NCI-H1694 (cell line): ENCODE results near the gene TGFBI.
"Not testable (repeated sequence)": the region's sequence is repeated elsewhere in the genome, so short reads cannot be mapped to it uniquely, and the experiment has no call there.

Experiments
- DNase-seq: peaks from one replicate; lab custom pipeline; 2025; lab: John Stamatoyannopoulos, UW

Gene TGFBI

DNA sequence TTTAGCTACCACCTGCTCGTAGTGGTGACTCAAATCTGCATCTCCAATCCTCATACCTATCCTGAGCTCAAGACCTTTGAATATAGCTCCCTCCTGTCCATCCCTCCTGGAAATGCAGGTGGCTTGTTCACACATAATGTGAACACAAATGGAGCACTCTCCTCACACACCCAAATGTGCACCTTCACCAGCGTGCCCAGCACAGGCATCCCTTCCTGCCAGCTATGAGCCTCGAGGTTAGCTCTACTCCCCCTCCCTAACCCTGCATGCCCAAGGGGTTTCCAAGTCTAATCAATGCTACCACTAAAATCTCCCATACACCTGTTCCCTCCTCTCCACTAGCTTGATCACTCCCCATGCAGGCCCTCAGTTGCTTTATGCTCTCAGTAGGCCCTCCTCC lies 2.2 kb upstream of the TGFBI start:
- DNase-seq = no peak

GRCh38 chr5:136027311-136027710 lies 1.5 kb upstream of the TGFBI start:
- DNase-seq = no peak

GRCh38 chr5:136028090-136028489 lies 698 bp upstream of the TGFBI start:
- DNase-seq = no peak

- DNase-seq = no peak
These were observed 1.5 kb downstream of the TGFBI start for GRCh38 chr5:136030252-136030651.

DNA sequence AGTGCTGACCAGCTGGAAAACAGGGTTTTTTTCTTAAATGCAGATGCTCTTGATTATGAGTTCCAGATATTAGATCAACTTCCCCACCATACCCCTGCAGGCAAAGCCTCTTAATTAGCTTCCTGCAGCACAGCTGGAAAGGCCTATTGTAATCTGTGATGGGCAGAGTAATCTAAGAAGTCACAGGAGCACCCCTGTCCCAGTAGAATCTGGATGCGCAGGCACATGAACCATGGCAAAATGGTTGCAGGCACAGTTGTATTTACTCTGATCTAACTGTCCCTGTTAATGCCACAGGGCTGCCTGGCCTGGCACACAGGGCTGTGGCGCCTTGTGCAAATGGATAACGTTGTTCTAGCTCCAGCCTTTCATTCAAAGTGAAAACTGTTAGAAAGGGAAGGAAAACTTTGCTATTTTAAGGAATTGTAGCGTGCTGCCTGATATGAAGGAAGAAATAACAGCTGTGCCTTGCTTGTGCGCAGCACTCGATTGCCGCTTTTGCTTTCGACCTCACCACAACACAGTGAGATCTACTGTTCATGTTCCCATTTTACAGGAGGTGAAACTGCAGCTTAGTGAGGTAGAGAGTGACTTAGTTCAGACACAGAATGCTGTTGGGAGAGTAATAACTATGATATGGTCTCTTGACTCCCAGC lies 2.3 kb downstream of the TGFBI start:
- no peak for DNase-seq

DNA sequence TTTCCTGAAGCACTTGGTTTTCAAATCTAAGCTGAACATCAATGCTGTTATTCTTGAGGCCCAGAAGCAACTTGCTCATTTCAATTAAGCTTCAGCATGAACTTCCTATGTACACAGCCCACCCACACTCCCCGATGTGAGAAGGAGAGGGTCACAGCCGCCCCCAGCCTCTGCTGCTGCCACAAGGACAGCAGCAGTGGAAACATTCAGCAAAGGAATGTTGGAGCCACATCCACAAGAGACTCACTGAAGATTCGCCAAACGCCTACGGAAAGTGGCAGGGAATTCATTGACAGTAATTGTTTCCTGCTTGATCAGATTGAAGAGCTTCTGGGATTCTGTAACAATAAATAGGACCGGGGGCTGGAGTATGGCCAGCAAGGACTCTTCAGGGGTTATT lies 2.9 kb downstream of the TGFBI start:
- no peak for DNase-seq

DNA sequence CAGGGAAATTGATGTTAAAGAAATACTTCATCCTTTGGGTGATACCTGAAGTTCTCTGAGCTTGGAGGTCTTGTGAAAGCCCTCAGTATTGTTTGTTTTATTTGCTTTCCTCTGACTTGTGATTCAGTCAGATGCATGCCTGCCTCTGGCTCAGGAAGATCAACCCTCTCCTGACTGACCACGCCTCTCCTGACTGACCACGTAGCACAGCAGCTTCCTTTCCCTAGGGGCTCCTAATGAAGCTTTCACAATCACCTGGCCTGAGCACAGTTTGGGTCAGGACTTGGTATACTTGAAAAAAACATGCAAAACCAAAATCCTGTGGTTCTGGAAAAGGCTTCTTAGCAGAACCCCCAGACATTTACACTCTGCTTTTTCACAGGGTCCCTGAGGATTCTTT lies 3.8 kb downstream of the TGFBI start:
- no peak for DNase-seq

DNA sequence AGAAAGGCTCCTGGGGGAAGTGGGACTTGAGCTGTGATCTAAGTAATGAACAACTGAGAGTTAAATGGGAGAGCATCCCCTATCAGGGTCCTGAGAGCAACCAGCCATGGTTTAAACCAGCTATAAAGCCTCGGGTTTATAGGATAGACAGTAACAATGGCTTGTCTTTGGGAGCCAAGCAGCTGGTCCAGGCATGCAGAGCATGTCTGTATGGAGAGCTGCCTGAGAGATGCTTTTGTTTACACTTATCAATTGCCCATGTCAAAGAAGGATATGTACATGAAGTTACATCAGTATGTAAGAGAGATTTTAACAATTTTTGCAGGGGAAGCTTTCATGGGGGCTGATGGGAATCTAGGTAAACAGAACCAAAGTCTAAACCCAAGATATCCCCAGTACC lies 4.4 kb downstream of the TGFBI start:
- DNase-seq = no peak

DNA sequence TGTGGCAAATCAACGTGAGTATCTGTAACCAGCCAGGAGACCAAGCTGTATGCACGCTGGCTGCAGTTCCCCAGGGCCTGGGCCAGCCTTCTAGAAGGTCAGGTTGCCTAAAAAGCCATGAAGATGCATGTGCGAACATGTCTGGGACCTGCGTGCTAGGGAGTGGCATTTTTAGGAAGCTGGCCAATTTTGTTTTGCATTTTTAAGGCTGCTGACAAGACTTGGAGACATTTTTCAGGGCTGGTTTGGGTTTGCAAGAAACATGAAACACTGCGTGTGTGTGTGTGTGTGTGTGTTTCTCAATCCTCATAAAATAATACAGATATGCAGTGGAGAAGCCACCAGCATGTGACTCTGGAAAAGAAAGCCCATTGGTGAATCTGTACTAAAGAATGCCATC lies 5.1 kb downstream of the TGFBI start:
- DNase-seq = no peak

GRCh38 chr5:136034492-136034891 lies 5.7 kb downstream of the TGFBI start:
- DNase-seq = no peak

DNA sequence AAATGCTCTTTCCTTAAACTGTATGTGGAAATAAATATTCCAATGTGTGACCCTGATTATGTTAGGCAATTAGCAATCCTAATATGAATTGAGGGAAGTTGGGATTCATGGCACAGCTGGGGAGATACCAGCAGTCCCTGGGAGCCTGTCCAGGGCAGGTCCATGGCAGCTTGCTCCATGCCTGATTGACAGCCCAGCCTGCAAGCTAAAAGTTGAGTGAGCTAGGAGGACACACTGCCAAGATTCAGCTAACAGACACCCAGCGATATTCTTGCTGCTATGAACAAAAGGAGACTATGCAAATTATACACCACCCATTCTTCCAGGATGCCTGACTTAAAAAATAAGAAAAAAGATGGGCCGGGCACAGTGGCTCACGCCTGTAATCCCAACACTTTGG lies 6.2 kb downstream of the TGFBI start:
- no peak for DNase-seq

- no peak for DNase-seq
These were observed 7.0 kb downstream of the TGFBI start for GRCh38 chr5:136035837-136036236.

DNA sequence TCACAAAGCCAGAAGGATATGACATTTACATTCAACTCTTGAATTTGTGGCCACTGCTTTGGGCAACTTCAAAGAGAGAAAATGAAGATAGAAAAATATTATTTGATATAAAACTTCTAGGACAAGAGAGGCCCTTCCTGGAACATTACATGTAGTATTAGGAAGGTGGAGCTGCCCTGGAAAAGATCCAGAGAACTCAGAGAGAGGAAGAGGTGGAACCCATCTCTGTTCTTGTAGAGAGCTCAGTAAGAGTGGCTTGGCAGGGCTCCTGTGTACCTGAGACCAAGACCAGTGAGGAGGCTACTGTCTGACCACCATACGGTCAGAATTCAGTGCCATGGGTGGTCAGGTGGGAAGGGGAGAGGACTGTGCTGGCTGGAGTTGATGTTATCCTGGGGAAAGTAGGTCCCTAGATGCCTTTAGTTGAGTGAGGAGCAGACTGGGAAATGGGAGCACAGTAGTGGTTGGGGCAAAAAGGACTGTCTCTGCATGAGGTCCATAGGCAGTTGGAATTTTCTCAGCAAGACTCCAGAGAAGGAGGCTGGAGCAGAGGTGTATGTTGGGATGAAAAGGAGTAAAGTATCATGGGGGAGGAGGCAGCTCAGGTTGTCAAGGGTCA lies 7.6 kb downstream of the TGFBI start:
- DNase-seq = no peak

- no peak for DNase-seq
These were observed 8.4 kb downstream of the TGFBI start for GRCh38 chr5:136037001-136037705.

DNA sequence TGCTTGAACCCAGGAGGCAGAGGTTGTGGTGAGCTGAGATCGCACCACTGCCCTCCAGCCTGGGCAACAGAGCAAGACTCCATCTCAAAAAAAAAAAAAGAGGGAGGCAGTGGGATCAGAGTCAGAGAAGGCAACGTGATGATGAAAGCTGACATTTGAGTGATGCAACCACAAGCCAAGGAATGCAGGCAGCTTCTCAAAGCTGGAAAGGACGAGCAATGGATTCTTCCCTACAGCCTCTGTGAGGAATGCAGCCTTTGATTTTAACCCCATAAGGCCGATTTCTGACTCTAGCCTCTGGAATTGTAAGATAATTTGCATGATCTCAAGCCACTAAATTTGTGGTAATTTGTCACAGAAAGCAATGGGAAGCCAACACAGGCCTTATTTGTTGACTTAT lies 9.8 kb downstream of the TGFBI start:
- DNase-seq = no peak

GRCh38 chr5:136039202-136039601 lies 10.4 kb downstream of the TGFBI start:
- no peak for DNase-seq

DNA sequence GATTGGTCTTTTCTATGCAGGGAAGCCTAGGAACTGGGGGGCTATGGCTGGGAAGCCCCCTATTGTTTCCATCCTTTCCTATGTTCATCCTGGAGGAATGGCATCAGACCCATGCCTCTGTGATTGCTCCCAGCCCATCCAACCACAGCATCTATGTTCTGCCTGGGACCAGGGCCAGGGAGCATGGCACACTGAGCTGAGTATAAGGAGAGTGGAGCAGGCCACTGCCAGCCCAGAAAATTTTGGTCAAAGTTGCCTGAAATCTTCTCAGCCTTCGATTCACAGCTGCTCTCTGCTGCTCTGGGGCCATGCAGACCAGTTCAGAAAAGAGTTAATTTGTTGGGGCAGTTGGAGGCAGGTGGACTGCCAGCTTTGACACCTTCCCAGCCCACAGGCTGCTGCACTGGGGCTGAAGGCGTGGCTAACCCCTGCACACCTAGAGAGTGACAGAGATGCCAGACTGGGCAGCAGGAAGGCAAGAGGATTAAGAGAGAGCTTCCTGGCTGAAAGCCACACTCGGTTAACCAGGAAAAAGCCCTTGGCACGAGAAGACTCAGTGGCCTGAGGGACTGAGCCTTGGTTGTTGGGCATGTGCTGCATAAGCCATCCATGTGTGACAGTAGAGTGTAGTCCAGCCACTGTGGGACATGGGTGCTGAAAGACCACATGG lies 12.1 kb downstream of the TGFBI start:
- DNase-seq = no peak

DNA sequence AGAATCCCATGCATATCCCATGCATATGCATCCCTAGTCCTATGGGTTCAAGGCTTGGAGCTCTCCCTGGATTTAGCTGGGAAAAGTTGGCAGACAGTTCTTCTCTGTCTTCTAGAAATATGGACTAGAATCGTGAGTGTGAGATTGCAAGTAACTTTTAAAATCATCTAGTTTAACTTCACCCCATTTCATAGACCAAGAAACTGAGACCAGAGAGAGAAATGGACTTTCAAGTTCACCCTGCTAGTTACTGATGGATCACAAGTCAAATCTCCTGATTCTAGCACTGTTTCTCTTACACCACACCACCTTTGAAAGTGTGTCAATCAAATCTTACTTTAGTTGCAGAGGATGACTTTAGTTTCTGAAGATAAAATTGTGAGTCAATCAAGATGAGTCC lies 13.4 kb downstream of the TGFBI start:
- DNase-seq = no peak

- no peak for DNase-seq
These were observed 13.9 kb downstream of the TGFBI start for GRCh38 chr5:136042665-136043121.

DNA sequence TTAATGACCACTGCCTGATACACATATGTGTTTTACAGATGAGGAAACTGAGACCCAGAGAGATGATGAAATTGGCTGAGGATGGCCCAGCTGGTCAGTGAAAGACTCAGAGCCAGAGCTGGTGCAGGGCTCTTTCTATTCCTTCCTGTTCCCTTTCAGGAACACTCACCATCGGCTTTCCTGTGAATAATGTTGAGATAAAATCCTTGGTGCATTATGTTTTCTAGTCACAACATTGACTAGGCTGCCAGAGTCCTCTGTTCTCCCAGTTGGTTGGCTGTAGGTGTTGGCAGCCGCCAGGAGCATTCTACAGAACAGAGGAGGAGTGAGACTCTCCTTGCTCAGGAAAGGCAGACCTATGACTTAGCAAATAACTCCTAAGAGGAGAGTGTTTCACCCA lies 14.8 kb downstream of the TGFBI start:
- DNase-seq = no peak

DNA sequence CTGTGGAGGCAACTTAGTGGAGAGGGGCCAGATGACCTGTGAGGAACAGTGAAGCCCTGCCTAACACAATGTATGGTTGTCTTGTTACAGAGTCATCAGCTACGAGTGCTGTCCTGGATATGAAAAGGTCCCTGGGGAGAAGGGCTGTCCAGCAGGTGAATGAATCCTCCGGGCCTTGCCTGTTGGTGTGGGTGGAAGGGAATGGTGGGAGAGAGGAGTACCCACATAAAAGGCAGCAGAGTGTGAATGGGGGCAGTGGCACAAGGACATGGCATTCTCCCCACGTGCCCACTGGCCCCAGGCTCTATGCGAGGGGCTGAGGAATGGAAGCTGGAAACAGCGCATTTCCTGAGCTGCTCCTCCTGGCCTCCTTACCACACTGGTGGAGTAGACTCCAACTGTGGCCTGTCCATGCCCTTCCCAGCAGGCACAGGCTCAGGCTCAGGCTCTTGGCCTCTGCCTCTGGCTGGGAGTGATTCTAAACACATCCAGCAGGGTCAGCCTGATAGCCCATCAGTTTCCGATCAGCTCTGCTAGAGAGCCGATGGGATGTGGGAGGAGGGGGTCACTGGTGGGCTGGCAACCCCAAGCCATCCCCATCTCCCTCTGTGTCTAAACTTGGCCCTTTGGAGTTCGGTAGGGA lies 15.3 kb downstream of the TGFBI start:
- DNase-seq = no peak

GRCh38 chr5:136045026-136045425 lies 16.2 kb downstream of the TGFBI start:
- DNase-seq = not testable (repeated sequence)
